GM12878 (cell line): Measurements from ENCODE around the gene CLPTM1L.
"Not testable (repeated sequence)": the region's sequence is repeated elsewhere in the genome, so short reads cannot be mapped to it uniquely, and the experiment has no call there.

Source experiments
- BCL11A ChIP-seq: IDR thresholded peaks from 2 replicates; pipeline ENCODE4 v1.6.1; 2011; ENCODE audit warnings: low read depth, low read length
- BCLAF1 ChIP-seq: fragments of 450-650 bp; IDR thresholded peaks from 2 replicates; pipeline ENCODE4 v1.6.1; 2017; ENCODE audit warnings: antibody characterized with exemption, mild to moderate bottlenecking, moderate library complexity
- HCFC1 ChIP-seq: fragments of 150-350 bp; IDR thresholded peaks from 2 replicates; pipeline ENCODE4 v1.6.1; 2014; ENCODE audit warnings: low read length
- MXI1 ChIP-seq: fragments of 150-350 bp; IDR thresholded peaks from 2 replicates; pipeline ENCODE4 v1.6.1; 2011; ENCODE audit warnings: low read depth, mild to moderate bottlenecking, inconsistent platforms, low read length, improper control_type of control experiment
- NRF1 ChIP-seq: conservative IDR thresholded peaks from 2 replicates; pipeline ENCODE4 v1.6.1; 2011; ENCODE audit warnings: mild to moderate bottlenecking, low read depth, low read length, improper control_type of control experiment
- RAD51 ChIP-seq: fragments of 450-650 bp; IDR thresholded peaks from 2 replicates; pipeline ENCODE4 v1.6.1; 2016; ENCODE audit warnings: moderate library complexity, mild to moderate bottlenecking, inconsistent platforms
- SMC3 ChIP-seq: IDR thresholded peaks from 2 replicates; pipeline ENCODE4 v1.6.1; 2011; ENCODE audit warnings: low read length, improper control_type of control experiment, borderline replicate concordance
- SPI1 ChIP-seq: IDR thresholded peaks from 2 replicates; pipeline ENCODE4 v1.6.1; 2011; ENCODE audit warnings: low read depth, mild to moderate bottlenecking, low read length, moderate library complexity, borderline replicate concordance; ENCODE audit not compliant: insufficient read depth
- TAF1 ChIP-seq: IDR thresholded peaks from 2 replicates; pipeline ENCODE4 v1.6.1; 2011; ENCODE audit warnings: mild to moderate bottlenecking, low read depth, low read length, borderline replicate concordance
- ZNF24 ChIP-seq: fragments of 450-650 bp; IDR thresholded peaks from 2 replicates; pipeline ENCODE4 v1.6.1; 2017; ENCODE audit warnings: antibody characterized with exemption, mild to moderate bottlenecking
- TF ChIP-seq, protein P1 (sequence below): IDR thresholded peaks from 2 replicates; pipeline ENCODE4 v1.6.1; 2012; ENCODE audit warnings: mild to moderate bottlenecking, low read depth, low read length
- TF ChIP-seq, protein P2 (sequence below), 3 experiments: IDR thresholded peaks in 2 of 3; conservative IDR thresholded peaks in 1 of 3; 2 replicates each; pipeline ENCODE4 v1.5.1; 2011; ENCODE audit warnings: low read depth in 3 of 3, low read length in 3 of 3, mild to moderate bottlenecking in 3 of 3, control low read depth in 2 of 3, moderate library complexity in 2 of 3, inconsistent platforms in 1 of 3, mixed read lengths in 1 of 3; ENCODE audit not compliant: control insufficient read depth in 2 of 3, insufficient read depth in 1 of 3; ENCODE audit errors: extremely low read depth in 1 of 3

DNA sequence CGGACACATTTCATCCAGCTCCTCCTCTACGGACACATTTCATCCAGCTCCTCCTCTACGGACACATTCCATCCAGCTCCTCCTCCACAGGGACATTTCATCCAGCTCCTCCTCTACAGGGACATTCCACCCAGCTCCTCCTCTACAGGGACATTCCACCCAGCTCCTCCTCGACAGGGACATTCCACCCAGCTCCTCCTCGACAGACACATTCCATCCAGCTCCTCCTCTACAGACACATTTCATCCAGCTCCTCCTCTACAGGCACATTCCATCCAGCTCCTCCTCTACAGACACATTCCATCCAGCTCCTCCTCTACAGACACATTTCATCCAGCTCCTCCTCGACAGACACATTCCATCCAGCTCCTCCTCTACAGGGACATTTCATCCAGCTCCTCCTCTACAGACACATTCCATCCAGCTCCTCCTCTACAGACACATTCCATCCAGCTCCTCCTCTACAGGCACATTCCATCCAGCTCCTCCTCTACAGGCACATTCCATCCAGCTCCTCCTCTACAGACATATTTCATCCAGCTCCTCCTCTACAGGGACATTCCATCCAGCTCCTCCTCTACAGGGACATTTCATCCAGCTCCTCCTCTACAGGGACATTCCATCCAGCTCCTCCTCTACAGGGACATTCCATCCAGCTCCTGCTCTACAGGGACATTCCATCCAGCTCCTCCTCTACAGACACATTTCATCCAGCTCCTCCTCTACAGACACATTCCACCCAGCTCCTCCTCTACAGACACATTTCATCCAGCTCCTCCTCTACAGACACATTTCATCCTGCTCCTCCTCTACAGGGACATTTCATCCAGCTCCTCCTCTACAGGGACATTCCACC lies 17.8 kb downstream of the CLPTM1L start:
- TF ChIP-seq NRF1, BCL11A, SPI1, ZNF24, HCFC1, RAD51, SMC3, BCLAF1, MXI1, TAF1: not testable (repeated sequence)
- TF ChIP-seq, protein P1, sequence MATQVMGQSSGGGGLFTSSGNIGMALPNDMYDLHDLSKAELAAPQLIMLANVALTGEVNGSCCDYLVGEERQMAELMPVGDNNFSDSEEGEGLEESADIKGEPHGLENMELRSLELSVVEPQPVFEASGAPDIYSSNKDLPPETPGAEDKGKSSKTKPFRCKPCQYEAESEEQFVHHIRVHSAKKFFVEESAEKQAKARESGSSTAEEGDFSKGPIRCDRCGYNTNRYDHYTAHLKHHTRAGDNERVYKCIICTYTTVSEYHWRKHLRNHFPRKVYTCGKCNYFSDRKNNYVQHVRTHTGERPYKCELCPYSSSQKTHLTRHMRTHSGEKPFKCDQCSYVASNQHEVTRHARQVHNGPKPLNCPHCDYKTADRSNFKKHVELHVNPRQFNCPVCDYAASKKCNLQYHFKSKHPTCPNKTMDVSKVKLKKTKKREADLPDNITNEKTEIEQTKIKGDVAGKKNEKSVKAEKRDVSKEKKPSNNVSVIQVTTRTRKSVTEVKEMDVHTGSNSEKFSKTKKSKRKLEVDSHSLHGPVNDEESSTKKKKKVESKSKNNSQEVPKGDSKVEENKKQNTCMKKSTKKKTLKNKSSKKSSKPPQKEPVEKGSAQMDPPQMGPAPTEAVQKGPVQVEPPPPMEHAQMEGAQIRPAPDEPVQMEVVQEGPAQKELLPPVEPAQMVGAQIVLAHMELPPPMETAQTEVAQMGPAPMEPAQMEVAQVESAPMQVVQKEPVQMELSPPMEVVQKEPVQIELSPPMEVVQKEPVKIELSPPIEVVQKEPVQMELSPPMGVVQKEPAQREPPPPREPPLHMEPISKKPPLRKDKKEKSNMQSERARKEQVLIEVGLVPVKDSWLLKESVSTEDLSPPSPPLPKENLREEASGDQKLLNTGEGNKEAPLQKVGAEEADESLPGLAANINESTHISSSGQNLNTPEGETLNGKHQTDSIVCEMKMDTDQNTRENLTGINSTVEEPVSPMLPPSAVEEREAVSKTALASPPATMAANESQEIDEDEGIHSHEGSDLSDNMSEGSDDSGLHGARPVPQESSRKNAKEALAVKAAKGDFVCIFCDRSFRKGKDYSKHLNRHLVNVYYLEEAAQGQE, result not testable (repeated sequence)
- TF ChIP-seq, protein P2, sequence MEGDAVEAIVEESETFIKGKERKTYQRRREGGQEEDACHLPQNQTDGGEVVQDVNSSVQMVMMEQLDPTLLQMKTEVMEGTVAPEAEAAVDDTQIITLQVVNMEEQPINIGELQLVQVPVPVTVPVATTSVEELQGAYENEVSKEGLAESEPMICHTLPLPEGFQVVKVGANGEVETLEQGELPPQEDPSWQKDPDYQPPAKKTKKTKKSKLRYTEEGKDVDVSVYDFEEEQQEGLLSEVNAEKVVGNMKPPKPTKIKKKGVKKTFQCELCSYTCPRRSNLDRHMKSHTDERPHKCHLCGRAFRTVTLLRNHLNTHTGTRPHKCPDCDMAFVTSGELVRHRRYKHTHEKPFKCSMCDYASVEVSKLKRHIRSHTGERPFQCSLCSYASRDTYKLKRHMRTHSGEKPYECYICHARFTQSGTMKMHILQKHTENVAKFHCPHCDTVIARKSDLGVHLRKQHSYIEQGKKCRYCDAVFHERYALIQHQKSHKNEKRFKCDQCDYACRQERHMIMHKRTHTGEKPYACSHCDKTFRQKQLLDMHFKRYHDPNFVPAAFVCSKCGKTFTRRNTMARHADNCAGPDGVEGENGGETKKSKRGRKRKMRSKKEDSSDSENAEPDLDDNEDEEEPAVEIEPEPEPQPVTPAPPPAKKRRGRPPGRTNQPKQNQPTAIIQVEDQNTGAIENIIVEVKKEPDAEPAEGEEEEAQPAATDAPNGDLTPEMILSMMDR (IDR thresholded peaks at IDR 0.05 in 2 of 3, conservative IDR thresholded peaks at IDR 0.05 in 1 of 3; ENCODE audit: control insufficient read depth in 2 of 3, extremely low read depth in 1 of 3, insufficient read depth in 1 of 3, low read depth in 3 of 3, low read length in 3 of 3), result not testable (repeated sequence)
